ENCODE measurements around the gene DCAF7. TPM values are rescaled to one million over a fixed set of nuclear protein-coding genes. Genes with fewer than 3 reads are reported as not detected.

The DCAF7 gene
- total and polyA plus RNA-seq, 2 of the 4 experiments (the other 2 are of a cell fraction): 40.9 to 52.8 TPM

- peaks cover 9% of the 10 kb centered on the region; the same call in 1 of the 2 replicates for H4K20me1 ChIP-seq (ENCODE audit: insufficient read depth, low read length)
- 0 out of 2 replicates have a peak, but pooled peaks cover 7% of the 10 kb centered on the region for H3K9me1 ChIP-seq (ENCODE audit: insufficient read depth, low read length)
- H3K14ac ChIP-seq (replicated peaks; ENCODE audit: low read depth, low read length): no peak overlapping the region
- H3K36me3 ChIP-seq (ENCODE audit: control insufficient read depth, insufficient read depth, low read length): peaks cover 8% of the 10 kb centered on the region
- WGBS, 2 experiments (ENCODE audit: extremely low coverage in 2 of 2, insufficient read length in 1 of 2): 100% methylated on average over 1 of the region's 3 CpGs; no CpG with 5 or more reads in 1 of the 2 experiments
- no peak overlapping the region for H3K4ac ChIP-seq (ENCODE audit: low read depth, low read length)
- no peak overlapping the region for H3K23ac ChIP-seq (ENCODE audit: low read depth, low read length)
- in situ Hi-C loops (cut with MboI; ENCODE audit: low sequenced_read_pairs): no loop called here
- no peak overlapping the region for H2BK20ac ChIP-seq (ENCODE audit: low read depth, low read length)
- dilution Hi-C loops (cut with HindIII; ENCODE audit: low sequenced_read_pairs, unreplicated experiment): no loop called here
- ChIA-PET CTCF (no interaction called here), POLR2A (ENCODE audit: unreplicated experiment) (no interaction called here)
- no peak overlapping the region for H3K56ac ChIP-seq (ENCODE audit: extremely low read depth, insufficient read depth, low read length)
- H2BK5ac ChIP-seq (ENCODE audit: low read depth, low read length, poor library complexity, severe bottlenecking): no peak overlapping the region
- H3K4me3 ChIP-seq (ENCODE audit: insufficient read depth, low read depth, low read length): no peak overlapping the region
- no peak overlapping the region for H3K9ac ChIP-seq (ENCODE audit: low read depth, low read length)
- no peak overlapping the region for H3K4me2 ChIP-seq (ENCODE audit: low read depth, low read length)
- no peak for TF ChIP-seq MAZ (IDR thresholded peaks at IDR 0.05; ENCODE audit: borderline replicate concordance, low read depth, low read length)
- TF ChIP-seq ELK1 (IDR thresholded peaks at IDR 0.05; ENCODE audit: borderline replicate concordance, low read depth, low read length): no peak
- no peak for TF ChIP-seq USF2 (IDR thresholded peaks at IDR 0.05; ENCODE audit: low read depth, low read length)
- no peak for TF ChIP-seq FOS (IDR thresholded peaks at IDR 0.05; ENCODE audit: low read depth, low read length)
- TF ChIP-seq MAFK (IDR thresholded peaks at IDR 0.05; ENCODE audit: low read depth, low read length): no peak
- no peak for TF ChIP-seq RAD21 (IDR thresholded peaks at IDR 0.05; ENCODE audit: low read length)
- TF ChIP-seq POLR2A (IDR thresholded peaks at IDR 0.05; ENCODE audit: low read depth, low read length): no peak
- H3K4me1 ChIP-seq (ENCODE audit: control insufficient read depth, insufficient read depth, low read length): peaks cover 7% of the 10 kb centered on the region
- no peak for ATAC-seq (ENCODE audit: low read depth)
- H4K8ac ChIP-seq (ENCODE audit: low read depth in 2 of 2, low read length in 2 of 2): no peak overlapping the region
- no peaks in the 10 kb centered on the region for H3K9me3 ChIP-seq (ENCODE audit: control insufficient read depth, insufficient read depth, low read length)
- H4K91ac ChIP-seq (ENCODE audit: insufficient read depth, low read depth, low read length): no peak overlapping the region
- no peak overlapping the region for H2AK5ac ChIP-seq (ENCODE audit: low read depth, low read length)
- intact Hi-C loops (cut with micrococcal nuclease): no loop called here
- H2AFZ ChIP-seq (replicated peaks; ENCODE audit: low read length, poor library complexity): no peak overlapping the region
- no peak for DNase-seq
- peaks cover 26 to 63% of the 10 kb centered on the region in 2 experiments; a peak in 3 of 4 replicates for H3K79me1 ChIP-seq (ENCODE audit: low read depth in 1 of 2, low read length in 2 of 2)
- H2BK15ac ChIP-seq (ENCODE audit: low read depth, low read length): no peak overlapping the region
- no TSS peak for BruUV-seq (replicated peaks)
- H3K18ac ChIP-seq (ENCODE audit: low read depth, low read length): no peak overlapping the region
- H3K27me3 ChIP-seq (ENCODE audit: control insufficient read depth, insufficient read depth, low read length): no peaks in the 10 kb centered on the region
- H2BK120ac ChIP-seq (ENCODE audit: low read depth, low read length): no peak overlapping the region
- H4K5ac ChIP-seq (ENCODE audit: low read depth, low read length): no peak overlapping the region
- H3K27ac ChIP-seq (ENCODE audit: insufficient read depth, low read length): no peak overlapping the region
- no peak overlapping the region for H2AK9ac ChIP-seq (replicated peaks; ENCODE audit: low read depth, low read length, poor library complexity)
Measured at GRCh38 chr17:63631062-63631461, 80.8 kb downstream of the DCAF7 start.

All from IMR-90 (cell line).